Esophagus muscularis mucosa (tissue), 3 donors: ENCODE data around the gene BEST3.

Source experiments
- CTCF ChIP-seq, 3 experiments: fragments of 200-600 bp in 2 of 3; fragments of 450-650 bp in 1 of 3; sonication (generic) in 2 of 3; IDR thresholded peaks; one replicate each; pipeline ENCODE4 v1.5.1; 2017 to 2019; ENCODE audit warnings: antibody characterized with exemption in 3 of 3, mild to moderate bottlenecking in 2 of 3, moderate library complexity in 1 of 3
- POLR2A ChIP-seq: fragments of 450-650 bp; IDR thresholded peaks from one replicate; pipeline ENCODE4 v1.6.1; 2017; ENCODE audit warnings: antibody characterized with exemption, moderate library complexity, mild to moderate bottlenecking, low read depth
- POLR2AphosphoS5 ChIP-seq, 2 donors: sonication (generic); formaldehyde crosslinking; IDR thresholded peaks; one replicate each; pipeline ENCODE4 v1.6.1; 2017; ENCODE audit warnings: antibody characterized with exemption in 2 of 2

DNA sequence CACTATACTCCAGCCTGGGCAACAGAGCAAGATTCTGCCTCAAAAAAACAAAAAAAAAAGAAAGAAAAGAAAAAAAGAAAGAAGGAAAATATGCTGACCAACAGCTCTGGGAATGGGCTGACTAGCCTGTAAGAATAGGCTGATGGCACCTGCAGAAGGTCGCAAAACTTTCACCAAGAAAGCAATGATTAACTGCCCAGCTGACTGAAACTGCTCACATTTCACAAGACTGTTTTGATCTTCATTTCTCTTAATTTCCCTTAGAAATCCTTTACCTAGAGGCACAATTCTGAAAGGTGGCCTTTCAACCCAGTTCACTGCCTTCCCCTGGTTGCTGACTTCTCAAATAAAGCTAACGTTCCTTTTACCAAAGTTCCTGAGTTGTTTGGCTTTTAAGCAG lies 12.4 kb downstream of the BEST3 start:
- TF ChIP-seq CTCF (IDR thresholded peaks at IDR 0.05) (no peak), POLR2A (no peak), POLR2AphosphoS5 (IDR thresholded peaks at IDR 0.05) (no peak)
